Activated CD8-positive, alpha-beta memory T cell treated with anti-CD3 and anti-CD28 coated beads, Interleukin-2, amount 50 U/mL, for 1 hour (primary cell): ENCODE data around the gene DCAF8L2.
"Not testable (repeated sequence)": the region's sequence is repeated elsewhere in the genome, so short reads cannot be mapped to it uniquely, and the experiment has no call there.

Experiments used
- DNase-seq: peaks from one replicate; pipeline ENCODE4 v3.0.0-alpha.2; 2020; ENCODE audit errors: extremely low read depth

DCAF8L2 gene

GRCh38 chrX:27679281-27679680 is 89.1 kb downstream of the DCAF8L2 start:
- DNase-seq, result no peak

- DNase-seq, result no peak
Observed at GRCh38 chrX:27680726-27681125, 90.6 kb downstream of the DCAF8L2 start.

GRCh38 chrX:27683566-27684208 is 93.5 kb downstream of the DCAF8L2 start:
- DNase-seq, result not testable (repeated sequence)

GRCh38 chrX:27694667-27695066 is 104.5 kb downstream of the DCAF8L2 start:
- DNase-seq, result no peak

GRCh38 chrX:27706526-27706925 is 116.4 kb downstream of the DCAF8L2 start:
- DNase-seq, result no peak

- DNase-seq, result no peak
Observed at GRCh38 chrX:27715610-27716009, 125.5 kb downstream of the DCAF8L2 start.

GRCh38 chrX:27728291-27728690 is 138.1 kb downstream of the DCAF8L2 start:
- DNase-seq, result no peak

- DNase-seq, result no peak
Observed at GRCh38 chrX:27731962-27732361, 141.8 kb downstream of the DCAF8L2 start.

GRCh38 chrX:27735914-27736313 is 145.8 kb downstream of the DCAF8L2 start:
- no peak for DNase-seq

GRCh38 chrX:27740933-27741332 is 150.8 kb downstream of the DCAF8L2 start:
- DNase-seq, result no peak

- not testable (repeated sequence) for DNase-seq
Observed at GRCh38 chrX:27743521-27743920, 153.4 kb downstream of the DCAF8L2 start.

GRCh38 chrX:27746516-27746915 is 156.4 kb downstream of the DCAF8L2 start:
- no peak for DNase-seq

- not testable (repeated sequence) for DNase-seq
Observed at GRCh38 chrX:27750298-27750697, 160.2 kb downstream of the DCAF8L2 start.

GRCh38 chrX:27751976-27752375 is 161.8 kb downstream of the DCAF8L2 start:
- no peak for DNase-seq

- no peak for DNase-seq
Observed at GRCh38 chrX:27765718-27766117, 175.6 kb downstream of the DCAF8L2 start.

GRCh38 chrX:27767387-27767786 is 177.2 kb downstream of the DCAF8L2 start:
- DNase-seq, result no peak

GRCh38 chrX:27775984-27776383 is 185.8 kb downstream of the DCAF8L2 start:
- no peak for DNase-seq

- no peak for DNase-seq
Observed at GRCh38 chrX:27796640-27797257, 206.6 kb downstream of the DCAF8L2 start.

- DNase-seq, result no peak
Observed at GRCh38 chrX:27797575-27797974, 207.4 kb downstream of the DCAF8L2 start.
